ENCODE results near the gene SLC25A42.

- TF ChIP-seq CTCF (IDR thresholded peaks at IDR 0.05; ENCODE audit: extremely low read depth in 1 of 2, insufficient read depth in 1 of 2, low read depth in 1 of 2, low read length in 2 of 2), result no peak
- no peak for TF ChIP-seq POLR2A (IDR thresholded peaks at IDR 0.05; ENCODE audit: low read depth, low read length)
- TF ChIP-seq EZH2 (IDR thresholded peaks at IDR 0.05; ENCODE audit: borderline replicate concordance, low read depth, low read length, severe bottlenecking), result no peak
- TF ChIP-seq POLR2AphosphoS5 (IDR thresholded peaks at IDR 0.05; ENCODE audit: insufficient read depth, low read depth, low read length), result no peak
Observed at GRCh38 chr19:19145281-19145680, 81.5 kb downstream of the SLC25A42 start.
